ENCODE results near the gene LSM4. TPM values are rescaled to one million over a fixed set of nuclear protein-coding genes. Genes with fewer than 3 reads are reported as not detected.
A peak's percentile ranks its signal among the peaks of the same experiment; 100 is the strongest.

LSM4 gene
- total and polyA plus RNA-seq, 2 of the 13 experiments (the other 11 are each of a cell fraction or from before 2014, with no cell fraction given) = 65.8 to 166 TPM

DNA sequence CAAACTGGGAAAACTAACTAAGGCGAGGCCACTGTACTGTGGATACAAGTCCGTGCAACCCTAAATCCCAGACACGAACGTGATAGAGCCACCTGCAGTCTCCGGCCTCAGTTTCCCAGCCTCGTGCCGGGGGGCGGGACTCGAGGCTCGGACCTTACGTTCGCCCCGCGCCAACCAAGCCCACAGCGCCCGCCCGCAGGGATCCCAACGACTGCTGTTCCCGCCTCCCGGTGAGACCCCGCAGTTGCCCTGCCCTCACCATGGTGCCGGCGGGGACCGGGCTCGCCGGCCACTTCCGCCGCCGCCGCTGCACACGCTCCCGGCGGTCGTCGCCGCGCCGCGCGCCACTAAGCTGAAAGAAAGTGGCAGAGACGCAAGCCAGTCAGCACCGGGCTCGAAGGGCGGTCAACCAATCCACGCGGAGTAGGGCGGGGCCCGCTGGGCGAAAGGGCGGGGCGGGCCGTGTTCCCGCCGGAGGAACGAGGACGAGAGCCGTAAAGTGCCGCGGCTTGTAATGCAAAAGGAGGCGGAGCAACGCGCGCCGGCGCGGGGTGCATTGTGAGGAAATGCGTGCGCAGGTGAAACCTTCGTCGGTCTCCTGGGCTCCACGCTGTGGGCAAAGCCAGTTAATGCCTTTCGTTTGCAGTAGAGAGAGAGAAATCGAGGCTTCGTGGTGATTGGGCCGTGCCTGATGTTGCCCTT, at the start of gene LSM4 (continued):
- TF ChIP-seq, protein P1, sequence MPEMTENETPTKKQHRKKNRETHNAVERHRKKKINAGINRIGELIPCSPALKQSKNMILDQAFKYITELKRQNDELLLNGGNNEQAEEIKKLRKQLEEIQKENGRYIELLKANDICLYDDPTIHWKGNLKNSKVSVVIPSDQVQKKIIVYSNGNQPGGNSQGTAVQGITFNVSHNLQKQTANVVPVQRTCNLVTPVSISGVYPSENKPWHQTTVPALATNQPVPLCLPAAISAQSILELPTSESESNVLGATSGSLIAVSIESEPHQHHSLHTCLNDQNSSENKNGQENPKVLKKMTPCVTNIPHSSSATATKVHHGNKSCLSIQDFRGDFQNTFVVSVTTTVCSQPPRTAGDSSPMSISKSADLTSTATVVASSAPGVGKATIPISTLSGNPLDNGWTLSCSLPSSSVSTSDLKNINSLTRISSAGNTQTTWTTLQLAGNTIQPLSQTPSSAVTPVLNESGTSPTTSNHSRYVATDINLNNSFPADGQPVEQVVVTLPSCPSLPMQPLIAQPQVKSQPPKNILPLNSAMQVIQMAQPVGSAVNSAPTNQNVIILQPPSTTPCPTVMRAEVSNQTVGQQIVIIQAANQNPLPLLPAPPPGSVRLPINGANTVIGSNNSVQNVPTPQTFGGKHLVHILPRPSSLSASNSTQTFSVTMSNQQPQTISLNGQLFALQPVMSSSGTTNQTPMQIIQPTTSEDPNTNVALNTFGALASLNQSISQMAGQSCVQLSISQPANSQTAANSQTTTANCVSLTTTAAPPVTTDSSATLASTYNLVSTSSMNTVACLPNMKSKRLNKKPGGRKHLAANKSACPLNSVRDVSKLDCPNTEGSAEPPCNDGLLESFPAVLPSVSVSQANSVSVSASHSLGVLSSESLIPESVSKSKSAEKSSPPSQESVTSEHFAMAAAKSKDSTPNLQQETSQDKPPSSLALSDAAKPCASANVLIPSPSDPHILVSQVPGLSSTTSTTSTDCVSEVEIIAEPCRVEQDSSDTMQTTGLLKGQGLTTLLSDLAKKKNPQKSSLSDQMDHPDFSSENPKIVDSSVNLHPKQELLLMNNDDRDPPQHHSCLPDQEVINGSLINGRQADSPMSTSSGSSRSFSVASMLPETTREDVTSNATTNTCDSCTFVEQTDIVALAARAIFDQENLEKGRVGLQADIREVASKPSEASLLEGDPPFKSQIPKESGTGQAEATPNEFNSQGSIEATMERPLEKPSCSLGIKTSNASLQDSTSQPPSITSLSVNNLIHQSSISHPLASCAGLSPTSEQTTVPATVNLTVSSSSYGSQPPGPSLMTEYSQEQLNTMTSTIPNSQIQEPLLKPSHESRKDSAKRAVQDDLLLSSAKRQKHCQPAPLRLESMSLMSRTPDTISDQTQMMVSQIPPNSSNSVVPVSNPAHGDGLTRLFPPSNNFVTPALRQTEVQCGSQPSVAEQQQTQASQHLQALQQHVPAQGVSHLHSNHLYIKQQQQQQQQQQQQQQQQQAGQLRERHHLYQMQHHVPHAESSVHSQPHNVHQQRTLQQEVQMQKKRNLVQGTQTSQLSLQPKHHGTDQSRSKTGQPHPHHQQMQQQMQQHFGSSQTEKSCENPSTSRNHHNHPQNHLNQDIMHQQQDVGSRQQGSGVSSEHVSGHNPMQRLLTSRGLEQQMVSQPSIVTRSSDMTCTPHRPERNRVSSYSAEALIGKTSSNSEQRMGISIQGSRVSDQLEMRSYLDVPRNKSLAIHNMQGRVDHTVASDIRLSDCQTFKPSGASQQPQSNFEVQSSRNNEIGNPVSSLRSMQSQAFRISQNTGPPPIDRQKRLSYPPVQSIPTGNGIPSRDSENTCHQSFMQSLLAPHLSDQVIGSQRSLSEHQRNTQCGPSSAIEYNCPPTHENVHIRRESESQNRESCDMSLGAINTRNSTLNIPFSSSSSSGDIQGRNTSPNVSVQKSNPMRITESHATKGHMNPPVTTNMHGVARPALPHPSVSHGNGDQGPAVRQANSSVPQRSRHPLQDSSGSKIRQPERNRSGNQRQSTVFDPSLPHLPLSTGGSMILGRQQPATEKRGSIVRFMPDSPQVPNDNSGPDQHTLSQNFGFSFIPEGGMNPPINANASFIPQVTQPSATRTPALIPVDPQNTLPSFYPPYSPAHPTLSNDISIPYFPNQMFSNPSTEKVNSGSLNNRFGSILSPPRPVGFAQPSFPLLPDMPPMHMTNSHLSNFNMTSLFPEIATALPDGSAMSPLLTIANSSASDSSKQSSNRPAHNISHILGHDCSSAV (CRISPR knock-in tag; IDR thresholded peaks at IDR 0.05; ENCODE audit: borderline replicate concordance) = no peak
- TF ChIP-seq HNRNPL (IDR thresholded peaks at IDR 0.05; ENCODE audit: low read depth, low read length) = 0 out of 2 replicates have a peak, but pooled peaks have one; percentile 21
- TF ChIP-seq MTA1 (CRISPR knock-in tag; IDR thresholded peaks at IDR 0.05; ENCODE audit: borderline replicate concordance) = peak; percentile 63; the same call in 1 of the 2 replicates
- TF ChIP-seq ZNF138 (CRISPR knock-in tag; IDR thresholded peaks at IDR 0.05; ENCODE audit: low read depth) = no peak
- TF ChIP-seq, protein P2, sequence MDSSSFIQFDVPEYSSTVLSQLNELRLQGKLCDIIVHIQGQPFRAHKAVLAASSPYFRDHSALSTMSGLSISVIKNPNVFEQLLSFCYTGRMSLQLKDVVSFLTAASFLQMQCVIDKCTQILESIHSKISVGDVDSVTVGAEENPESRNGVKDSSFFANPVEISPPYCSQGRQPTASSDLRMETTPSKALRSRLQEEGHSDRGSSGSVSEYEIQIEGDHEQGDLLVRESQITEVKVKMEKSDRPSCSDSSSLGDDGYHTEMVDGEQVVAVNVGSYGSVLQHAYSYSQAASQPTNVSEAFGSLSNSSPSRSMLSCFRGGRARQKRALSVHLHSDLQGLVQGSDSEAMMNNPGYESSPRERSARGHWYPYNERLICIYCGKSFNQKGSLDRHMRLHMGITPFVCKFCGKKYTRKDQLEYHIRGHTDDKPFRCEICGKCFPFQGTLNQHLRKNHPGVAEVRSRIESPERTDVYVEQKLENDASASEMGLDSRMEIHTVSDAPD (CRISPR knock-in tag; IDR thresholded peaks at IDR 0.05) = no peak; the same call in 1 of the 2 replicates
- TF ChIP-seq, protein P3, sequence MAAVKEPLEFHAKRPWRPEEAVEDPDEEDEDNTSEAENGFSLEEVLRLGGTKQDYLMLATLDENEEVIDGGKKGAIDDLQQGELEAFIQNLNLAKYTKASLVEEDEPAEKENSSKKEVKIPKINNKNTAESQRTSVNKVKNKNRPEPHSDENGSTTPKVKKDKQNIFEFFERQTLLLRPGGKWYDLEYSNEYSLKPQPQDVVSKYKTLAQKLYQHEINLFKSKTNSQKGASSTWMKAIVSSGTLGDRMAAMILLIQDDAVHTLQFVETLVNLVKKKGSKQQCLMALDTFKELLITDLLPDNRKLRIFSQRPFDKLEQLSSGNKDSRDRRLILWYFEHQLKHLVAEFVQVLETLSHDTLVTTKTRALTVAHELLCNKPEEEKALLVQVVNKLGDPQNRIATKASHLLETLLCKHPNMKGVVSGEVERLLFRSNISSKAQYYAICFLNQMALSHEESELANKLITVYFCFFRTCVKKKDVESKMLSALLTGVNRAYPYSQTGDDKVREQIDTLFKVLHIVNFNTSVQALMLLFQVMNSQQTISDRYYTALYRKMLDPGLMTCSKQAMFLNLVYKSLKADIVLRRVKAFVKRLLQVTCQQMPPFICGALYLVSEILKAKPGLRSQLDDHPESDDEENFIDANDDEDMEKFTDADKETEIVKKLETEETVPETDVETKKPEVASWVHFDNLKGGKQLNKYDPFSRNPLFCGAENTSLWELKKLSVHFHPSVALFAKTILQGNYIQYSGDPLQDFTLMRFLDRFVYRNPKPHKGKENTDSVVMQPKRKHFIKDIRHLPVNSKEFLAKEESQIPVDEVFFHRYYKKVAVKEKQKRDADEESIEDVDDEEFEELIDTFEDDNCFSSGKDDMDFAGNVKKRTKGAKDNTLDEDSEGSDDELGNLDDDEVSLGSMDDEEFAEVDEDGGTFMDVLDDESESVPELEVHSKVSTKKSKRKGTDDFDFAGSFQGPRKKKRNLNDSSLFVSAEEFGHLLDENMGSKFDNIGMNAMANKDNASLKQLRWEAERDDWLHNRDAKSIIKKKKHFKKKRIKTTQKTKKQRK (IDR thresholded peaks at IDR 0.05; ENCODE audit: low read length) = no peak
- TF ChIP-seq, protein P4, sequence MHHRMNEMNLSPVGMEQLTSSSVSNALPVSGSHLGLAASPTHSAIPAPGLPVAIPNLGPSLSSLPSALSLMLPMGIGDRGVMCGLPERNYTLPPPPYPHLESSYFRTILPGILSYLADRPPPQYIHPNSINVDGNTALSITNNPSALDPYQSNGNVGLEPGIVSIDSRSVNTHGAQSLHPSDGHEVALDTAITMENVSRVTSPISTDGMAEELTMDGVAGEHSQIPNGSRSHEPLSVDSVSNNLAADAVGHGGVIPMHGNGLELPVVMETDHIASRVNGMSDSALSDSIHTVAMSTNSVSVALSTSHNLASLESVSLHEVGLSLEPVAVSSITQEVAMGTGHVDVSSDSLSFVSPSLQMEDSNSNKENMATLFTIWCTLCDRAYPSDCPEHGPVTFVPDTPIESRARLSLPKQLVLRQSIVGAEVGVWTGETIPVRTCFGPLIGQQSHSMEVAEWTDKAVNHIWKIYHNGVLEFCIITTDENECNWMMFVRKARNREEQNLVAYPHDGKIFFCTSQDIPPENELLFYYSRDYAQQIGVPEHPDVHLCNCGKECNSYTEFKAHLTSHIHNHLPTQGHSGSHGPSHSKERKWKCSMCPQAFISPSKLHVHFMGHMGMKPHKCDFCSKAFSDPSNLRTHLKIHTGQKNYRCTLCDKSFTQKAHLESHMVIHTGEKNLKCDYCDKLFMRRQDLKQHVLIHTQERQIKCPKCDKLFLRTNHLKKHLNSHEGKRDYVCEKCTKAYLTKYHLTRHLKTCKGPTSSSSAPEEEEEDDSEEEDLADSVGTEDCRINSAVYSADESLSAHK (CRISPR knock-in tag; IDR thresholded peaks at IDR 0.05; ENCODE audit: borderline replicate concordance) = no peak
